Endothelial cell of umbilical vein (primary cell): Measurements from ENCODE around the gene KCNN3.

Experiments
- CTCF ChIP-seq, 2 donors: IDR thresholded peaks; 1 replicate in 1 of 2; 2 replicates in 1 of 2; pipeline ENCODE4 v1.5.1; 2011; ENCODE audit warnings: low read length in 2 of 2, mild to moderate bottlenecking in 2 of 2, moderate library complexity in 2 of 2, control low read depth in 1 of 2, inconsistent platforms in 1 of 2, low read depth in 1 of 2; ENCODE audit not compliant: insufficient read depth in 1 of 2; ENCODE audit errors: extremely low read depth in 1 of 2
- EZH2 ChIP-seq: IDR thresholded peaks from 2 replicates; pipeline ENCODE4 v1.6.1; 2012; ENCODE audit warnings: borderline replicate concordance, low read depth, mild to moderate bottlenecking, moderate library complexity, low read length, inconsistent platforms; ENCODE audit not compliant: severe bottlenecking
- GATA2 ChIP-seq: IDR thresholded peaks from 2 replicates; pipeline ENCODE4 v1.7.0; 2011; ENCODE audit warnings: low read depth, mild to moderate bottlenecking, moderate library complexity, mixed read lengths, low read length; ENCODE audit not compliant: insufficient read length, insufficient read depth
- MAX ChIP-seq: IDR thresholded peaks from 2 replicates; pipeline ENCODE4 v1.6.1; 2011; ENCODE audit not compliant: insufficient read depth, insufficient read length
- MYC ChIP-seq: IDR thresholded peaks from one replicate; pipeline ENCODE4 v1.6.1; 2011; ENCODE audit warnings: mild to moderate bottlenecking, low read depth, low read length
- POLR2A ChIP-seq: IDR thresholded peaks from 2 replicates; pipeline ENCODE4 v1.6.1; 2012; ENCODE audit warnings: low read depth, mild to moderate bottlenecking, control low read depth, low read length
- POLR2AphosphoS5 ChIP-seq: IDR thresholded peaks from 2 replicates; pipeline ENCODE4 v1.6.1; 2012; ENCODE audit warnings: low read depth, mild to moderate bottlenecking, control low read depth, low read length, moderate library complexity; ENCODE audit not compliant: insufficient read depth

GRCh38 chr1:154845174-154845573 is 24.9 kb downstream of the KCNN3 start:
- TF ChIP-seq CTCF (IDR thresholded peaks at IDR 0.05; ENCODE audit: extremely low read depth in 1 of 2, insufficient read depth in 1 of 2, low read depth in 1 of 2, low read length in 2 of 2) (no peak), POLR2A (no peak), MAX (no peak), EZH2 (no peak), MYC (no peak), POLR2AphosphoS5 (no peak), GATA2 (no peak)
